HG03064 (cell line): ENCODE measurements around the gene PRAMEF20.
"Not testable (repeated sequence)": the region's sequence is repeated elsewhere in the genome, so short reads cannot be mapped to it uniquely, and the experiment has no call there.

Experiments used
- ATAC-seq: cut with Tn5 transposase; IDR thresholded peaks from one replicate; pipeline ENCODE4 v1.9.1; 2021; ENCODE audit warnings: low read depth; ENCODE audit not compliant: unreplicated experiment

The PRAMEF20 gene

DNA sequence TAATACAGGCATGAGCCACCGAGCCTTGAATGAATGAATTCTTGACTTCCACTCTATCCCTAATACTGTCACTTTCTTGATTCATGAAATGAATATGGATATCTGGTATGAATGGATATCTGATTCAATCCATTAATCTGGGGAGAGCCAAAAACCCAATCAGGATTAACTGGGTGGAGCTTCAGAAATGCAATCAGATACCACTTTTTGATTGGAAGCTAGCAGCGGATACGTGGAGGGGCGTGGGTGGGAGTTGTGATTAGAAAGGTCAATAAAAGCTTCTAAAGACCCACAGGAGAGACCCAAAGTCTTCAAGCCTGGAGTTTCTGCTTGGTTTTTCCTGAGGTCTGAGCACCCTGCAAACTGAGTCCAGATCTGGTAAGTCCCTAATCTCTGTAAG lies at the start of gene PRAMEF20:
Gene PRAMEF20 (plus strand): TSS at position 301 of the 400 bp plus-strand sequence. CDS start 5,905 bp downstream, outside the sequence.
- ATAC-seq = not testable (repeated sequence)

DNA sequence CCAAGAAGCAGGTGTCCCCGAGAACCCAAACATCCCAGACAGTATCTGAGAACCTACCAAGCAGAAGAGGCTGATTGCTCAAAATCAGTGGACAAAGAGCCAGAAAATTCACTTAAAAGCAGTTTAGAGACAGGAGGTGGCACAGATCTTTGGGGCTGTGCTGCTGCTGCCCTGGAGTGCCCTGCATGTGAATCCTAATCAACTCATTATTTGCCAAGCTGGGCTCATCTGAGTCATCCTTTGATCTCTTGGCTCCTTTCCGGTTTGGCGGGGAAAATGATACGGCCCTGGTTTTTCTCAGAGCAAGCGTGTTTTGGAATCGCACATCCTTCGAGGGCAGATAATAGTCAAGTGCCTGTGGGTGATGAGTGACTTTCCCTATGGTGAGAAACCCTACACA lies 47.9 kb upstream of the PRAMEF20 start:
- ATAC-seq = not testable (repeated sequence)

DNA sequence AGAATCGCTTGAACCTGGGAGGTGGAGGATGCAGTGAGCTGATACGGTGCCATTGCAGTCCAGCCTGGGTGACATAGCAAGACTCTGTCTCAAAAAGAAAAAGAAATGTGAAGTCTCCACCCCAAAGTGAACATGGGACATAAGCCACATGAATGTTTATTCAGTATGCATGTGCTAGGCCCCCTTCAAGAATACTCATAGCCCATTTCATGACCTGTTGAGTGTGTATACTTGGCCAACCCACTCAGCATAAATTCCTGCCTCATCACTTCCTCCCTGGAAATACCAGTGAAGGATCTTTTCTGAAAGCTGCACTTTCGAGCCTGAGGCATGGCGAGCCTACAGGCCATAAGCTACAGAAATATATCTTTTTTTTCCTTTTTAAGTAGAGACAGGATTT lies 45.3 kb upstream of the PRAMEF20 start:
- ATAC-seq = not testable (repeated sequence)

DNA sequence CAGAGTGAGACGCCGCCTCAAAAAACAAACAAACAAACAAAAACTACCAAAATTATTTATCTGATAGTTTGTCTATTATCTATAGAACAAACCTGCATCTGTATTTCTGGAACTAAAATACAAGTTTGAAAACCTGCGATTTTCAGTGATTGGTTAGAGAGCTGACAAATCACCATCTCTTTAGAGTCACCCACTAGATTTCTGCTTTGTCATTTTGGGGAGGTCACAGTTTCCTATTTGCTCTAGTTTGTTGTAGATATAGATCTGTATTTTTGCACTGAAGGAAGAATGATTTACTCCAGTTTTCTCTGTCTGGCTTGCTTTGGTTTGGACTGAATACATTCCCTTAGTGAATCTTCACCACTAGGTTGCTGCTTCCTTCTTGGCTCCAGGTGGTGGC lies 43.7 kb upstream of the PRAMEF20 start:
- not testable (repeated sequence) for ATAC-seq

DNA sequence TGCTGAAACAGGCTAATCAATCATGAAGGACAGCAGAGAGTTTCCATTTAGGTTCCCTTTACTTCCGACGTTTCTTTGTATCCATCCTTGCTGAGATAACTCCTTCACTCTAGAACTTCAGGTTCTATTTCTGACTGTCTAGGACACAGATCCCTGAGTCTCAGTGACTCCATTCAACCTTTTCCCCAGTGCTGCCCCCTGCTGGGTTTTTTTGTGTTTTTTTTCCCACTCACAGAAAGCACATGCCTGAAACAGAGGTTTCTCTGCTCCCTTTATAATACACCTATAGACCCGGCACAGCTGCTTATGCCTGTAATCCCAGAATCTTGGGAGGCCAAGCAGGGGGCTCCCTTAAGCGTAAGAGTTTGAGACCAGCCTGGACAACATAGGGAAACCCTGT lies 41.7 kb upstream of the PRAMEF20 start:
- not testable (repeated sequence) for ATAC-seq

DNA sequence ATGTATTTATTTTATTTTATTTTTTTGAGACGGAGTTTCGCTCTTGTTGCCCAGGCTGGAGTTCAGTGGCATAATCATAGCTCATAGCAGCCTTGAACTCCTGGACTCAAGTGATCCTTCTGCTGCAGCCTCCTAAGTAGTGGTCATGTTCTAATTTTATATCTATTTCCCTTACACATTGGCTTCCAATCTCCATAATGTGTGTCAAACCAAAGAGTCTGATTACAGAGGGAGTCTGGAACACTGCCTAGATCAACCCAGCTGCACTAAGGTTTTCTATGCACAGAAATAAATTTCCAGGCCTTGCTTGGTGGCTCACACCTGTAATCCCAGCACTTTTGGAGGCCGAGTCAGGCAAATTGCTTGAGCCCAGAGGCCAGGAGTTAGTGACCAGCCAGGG lies 31.3 kb upstream of the PRAMEF20 start:
- not testable (repeated sequence) for ATAC-seq

DNA sequence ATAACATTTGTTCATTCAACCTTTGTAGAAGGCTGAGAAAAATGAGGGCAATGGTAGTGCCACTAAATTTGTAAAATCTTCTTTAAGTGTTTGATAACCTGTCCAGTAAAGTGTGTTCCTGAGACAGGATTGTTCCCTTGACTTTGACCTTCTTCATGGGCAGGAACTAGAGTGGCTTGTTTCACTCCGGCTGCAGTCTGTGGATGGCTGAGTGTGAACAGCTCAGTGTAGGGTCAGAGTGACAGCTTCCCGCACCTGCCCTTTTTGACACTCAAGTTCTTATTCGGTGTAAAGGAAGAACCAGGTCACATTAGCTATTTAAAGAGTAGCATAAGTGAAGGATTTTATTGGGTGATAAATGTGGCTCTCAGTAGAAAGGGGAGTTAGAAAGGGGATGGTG lies 29.9 kb upstream of the PRAMEF20 start:
- ATAC-seq = not testable (repeated sequence)

DNA sequence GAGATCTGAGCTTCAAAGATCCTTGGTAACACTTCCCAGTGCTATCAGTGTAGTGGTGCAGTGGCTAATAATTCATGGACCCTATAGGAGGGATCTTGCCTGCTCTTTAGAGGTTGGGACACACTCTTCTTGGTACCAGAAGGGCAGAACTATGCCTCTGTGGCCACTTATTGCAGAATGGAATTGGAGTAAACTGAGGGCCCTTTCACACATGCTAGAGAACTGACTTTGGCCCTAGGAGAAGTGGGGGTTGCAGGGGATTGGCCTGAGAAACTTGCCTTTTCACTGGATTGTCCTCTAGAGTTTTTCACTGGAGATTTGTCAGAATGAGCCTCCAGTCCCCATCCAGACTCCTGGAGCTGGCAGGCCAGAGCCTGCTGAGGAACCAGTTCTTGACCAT lies 20.9 kb upstream of the PRAMEF20 start, which contains the start of gene PRAMEF17:
Gene PRAMEF17 (plus strand): TSS at position 301 of the 400 bp plus-strand sequence. CDS start 26 bp downstream, at position 327.
- ATAC-seq = not testable (repeated sequence)

DNA sequence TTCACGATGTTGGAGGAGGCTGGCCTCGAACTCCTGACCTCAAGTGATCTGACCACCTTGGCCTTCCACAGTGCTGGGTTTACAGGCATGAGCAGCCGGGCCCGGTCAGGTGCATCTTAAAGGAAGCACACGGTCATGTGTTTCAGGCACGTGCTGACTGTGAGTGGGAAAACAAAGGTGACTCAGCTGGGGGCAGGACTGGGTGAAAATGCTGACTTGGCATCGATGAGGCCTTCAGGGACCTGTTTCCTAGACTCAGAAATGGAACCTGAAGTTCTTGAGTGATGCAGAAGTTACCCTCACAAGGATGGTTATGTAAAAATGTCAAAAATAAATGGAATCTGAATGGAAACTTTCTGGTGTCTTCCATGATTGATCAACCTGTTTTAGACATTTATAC lies 17.2 kb upstream of the PRAMEF20 start:
- ATAC-seq = not testable (repeated sequence)

DNA sequence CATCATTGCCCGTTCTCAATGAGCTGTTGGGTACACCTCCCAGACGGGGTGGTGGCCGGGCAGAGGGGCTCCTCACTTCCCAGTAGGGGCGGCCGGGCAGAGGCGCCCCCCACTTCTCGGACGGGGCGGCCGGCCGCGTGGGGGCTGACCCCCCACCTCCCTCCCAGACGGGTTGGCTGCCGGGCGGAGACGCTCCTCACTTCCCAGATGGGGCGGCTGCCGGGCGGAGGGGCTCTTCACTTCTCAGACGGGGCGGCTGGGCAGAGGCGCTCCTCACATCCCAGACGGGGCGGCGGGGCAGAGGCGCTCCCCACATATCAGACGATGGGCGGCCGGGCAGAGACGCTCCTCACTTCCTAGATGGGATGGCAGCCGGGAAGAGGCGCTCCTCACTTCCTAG lies 15.5 kb upstream of the PRAMEF20 start:
- ATAC-seq = not testable (repeated sequence)

DNA sequence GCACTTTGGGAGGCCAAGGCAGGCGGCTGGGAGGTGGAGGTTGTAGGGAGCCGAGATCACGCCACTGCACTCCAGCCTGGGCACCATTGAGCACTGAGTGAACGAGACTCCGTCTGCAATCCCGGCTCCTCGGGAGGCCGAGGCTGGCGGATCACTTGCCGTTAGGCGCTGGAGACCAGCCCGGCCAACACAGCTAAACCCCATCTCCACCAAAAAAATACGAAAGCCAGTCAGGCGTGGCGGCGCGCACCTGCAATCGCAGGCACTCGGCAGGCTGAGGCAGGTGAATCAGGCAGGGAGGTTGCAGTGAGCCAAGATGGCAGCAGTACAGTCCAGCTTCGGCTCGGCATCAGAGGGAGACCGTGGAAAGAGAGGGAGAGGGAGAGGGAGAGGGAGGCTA lies 14.9 kb upstream of the PRAMEF20 start:
- not testable (repeated sequence) for ATAC-seq

DNA sequence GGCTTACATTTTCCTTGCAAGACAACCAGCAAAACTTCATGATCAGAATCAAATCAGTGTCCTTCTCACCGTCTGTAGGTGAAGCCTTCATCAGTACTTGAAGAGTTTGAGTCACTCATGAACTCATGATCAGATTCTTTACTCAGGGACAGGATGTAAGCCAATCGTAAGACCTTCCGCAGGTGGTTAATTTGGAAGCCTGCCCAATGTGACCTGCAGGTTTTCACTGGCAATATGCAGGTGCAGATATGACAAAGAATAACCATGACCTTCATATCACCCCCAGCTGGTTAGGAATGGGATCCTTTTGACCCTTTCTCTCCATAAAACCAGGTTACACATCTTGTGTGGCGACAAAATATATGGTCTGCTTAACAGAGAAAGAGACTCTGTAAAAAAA lies 2.4 kb upstream of the PRAMEF20 start:
- ATAC-seq = no peak

DNA sequence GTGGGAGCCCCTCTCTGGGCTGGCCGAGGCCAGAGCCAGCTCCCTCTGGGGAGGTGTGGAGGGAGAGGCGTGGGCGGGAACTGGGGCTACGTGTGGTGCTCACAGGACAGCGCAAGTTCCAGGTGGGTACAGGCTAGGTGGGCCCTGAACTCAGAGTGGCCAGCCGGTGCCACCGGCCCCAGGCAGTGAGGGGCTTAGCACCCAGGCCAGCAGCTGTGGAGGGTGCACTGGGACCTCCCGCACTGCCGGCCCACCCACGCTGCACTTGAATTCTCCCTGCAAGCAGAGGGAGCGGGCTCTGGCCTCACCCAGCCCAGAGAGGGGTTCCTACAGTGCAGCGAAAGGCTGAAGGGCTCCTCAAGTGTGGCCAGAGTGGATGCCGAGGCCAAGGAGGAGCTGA lies 20.2 kb downstream of the PRAMEF20 start:
- no peak for ATAC-seq

DNA sequence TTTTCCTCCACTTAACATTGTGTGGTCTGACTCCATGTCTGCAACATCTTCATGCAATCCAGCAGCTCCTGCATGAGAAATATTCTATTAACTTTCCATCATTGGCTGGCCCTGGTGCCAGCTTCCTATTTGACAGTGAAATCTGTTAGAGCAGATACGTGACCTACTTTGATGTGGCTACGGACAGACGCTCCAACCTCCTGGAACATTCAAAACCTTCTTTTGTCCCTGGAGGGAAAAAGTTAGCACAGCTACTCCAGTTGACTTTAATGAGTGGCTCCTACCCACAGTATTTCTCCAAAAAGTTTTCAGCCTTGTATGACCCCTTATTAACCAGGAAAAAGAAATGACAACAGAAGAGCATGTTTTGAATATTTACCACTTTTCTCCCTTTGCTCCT lies 22.0 kb downstream of the PRAMEF20 start:
- ATAC-seq = no peak

DNA sequence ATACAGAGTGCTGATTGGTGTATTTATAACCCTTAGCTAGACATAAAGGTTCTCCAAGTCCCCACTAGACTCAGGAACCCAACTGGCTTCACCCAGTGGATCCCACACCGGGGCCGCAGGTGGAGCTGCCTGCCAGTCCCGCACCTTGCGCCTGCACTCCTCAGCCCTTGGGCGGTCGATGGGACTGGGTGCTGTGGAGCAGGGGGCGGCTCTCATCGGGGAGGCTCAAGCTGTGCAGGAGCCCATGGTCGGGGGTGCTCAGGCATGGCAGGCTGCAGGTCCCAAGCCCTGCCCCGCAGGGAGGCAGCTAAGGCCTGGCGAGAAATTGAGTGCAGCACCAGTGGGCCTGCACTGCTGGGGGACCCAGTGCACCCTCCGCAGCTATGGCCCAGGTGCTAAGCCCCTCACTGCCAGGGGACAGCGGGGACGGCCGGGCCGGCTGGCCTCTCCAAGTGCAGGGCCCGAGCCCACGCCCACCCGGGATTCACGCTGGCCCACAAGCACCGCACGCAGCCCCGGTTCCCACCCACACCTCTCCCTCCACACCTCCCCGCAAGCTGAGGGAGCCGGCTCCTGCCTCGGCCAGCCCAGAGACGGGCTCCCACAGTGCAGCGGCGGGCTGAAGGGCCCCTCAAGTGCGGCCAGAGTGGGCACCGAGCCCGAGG lies 23.6 kb downstream of the PRAMEF20 start:
- not testable (repeated sequence) for ATAC-seq

DNA sequence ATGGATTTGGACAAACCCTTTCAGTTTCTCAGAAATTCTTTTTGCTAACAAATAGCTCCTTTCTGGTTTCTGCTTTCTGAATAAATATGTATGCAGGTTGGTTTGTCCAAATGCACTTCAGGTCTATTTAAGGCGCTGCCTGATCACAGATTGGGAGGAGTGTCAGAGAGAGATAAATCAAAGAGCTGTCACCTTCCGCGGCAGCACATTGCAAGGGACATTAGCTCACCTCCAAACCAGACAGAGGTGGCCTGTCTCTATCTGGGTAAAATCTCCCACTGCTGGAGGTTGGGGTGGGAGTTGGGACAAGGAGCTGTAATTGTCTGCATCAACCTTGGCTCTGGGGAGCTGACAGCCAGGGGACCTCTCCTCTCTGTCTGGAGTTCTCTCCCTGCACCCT lies 25.2 kb downstream of the PRAMEF20 start:
- ATAC-seq = no peak

DNA sequence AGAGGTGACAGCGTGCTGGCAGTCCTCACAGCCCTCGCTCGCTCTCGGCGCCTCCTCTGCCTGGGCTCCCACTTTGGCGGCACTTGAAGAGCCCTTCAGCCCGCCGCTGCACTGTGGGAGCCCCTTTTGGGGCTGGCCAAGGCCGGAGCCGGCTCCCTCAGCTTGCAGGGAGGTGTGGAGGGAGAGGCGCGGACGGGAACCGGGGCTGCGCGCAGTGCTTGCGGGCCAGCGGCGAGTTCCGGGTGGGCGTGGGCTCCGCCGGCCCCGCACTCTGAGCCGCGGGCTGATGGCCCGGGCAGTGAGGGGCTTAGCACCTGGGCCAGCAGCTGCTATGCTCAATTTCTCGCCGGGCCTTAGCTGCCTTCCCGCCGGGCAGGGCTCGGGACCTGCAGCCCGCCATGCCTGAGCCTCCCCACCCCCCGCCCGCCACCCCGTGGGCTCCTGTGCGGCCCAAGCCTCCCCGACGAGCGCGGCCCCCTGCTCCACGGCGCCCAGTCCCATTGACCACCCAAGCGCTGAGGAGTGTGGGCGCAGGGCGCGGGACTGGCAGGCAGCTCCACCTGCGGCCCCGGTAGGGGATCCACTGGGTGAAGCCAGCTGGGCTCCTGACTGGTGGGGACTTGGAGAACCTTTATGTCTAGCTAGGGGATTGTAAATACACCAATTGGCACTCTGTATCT lies 29.0 kb downstream of the PRAMEF20 start:
- not testable (repeated sequence) for ATAC-seq

DNA sequence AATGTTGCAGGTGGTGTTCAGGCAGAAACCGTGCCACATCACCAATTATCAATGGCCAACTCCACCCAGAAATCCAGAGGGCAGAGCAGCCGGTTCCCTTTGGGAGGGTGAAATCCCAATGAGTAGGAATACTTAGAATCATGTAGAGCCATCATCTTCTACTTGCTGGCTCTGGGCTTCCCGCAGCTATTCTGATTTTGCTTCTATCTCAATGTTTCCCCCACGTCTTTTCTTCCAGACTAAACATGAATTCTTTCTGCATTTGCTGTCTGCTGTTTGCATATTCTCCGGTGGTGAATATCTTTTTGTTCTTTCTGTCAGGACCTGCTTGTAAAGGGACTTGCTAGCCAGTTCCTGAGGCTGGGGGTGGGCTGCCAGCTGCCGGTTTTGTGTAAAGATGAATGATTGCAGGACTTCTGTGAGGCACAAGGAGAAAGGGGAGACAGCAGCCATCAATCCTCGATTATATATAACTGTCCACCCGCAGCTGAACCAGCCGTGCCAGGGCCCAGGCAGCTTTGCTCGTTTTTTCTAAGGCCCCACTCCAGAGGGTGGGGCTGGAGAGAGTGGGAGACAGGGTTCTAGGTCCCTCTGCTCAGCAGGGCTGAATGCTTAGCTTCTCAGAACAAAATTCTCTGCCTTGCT lies 33.2 kb downstream of the PRAMEF20 start:
- no peak for ATAC-seq

DNA sequence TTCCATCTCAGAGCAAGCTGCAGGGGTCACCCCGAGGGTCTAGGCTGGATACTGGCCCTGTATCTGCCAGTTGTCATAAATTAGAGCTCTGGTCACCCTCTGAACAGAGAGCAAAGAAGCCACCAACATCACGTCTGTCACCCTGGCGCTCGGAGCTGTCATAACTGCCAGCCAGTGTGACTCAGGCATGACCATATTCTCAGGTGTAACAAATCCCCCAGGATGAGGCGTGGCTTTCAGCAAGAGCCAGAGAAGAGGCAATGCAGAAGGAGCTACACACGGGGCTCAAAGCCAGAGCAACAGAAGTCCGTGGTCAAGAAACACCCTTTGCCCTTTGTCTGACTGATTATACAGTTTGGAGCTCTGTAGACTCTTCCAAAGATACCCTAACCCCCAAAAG lies 40.0 kb downstream of the PRAMEF20 start:
- no peak for ATAC-seq

DNA sequence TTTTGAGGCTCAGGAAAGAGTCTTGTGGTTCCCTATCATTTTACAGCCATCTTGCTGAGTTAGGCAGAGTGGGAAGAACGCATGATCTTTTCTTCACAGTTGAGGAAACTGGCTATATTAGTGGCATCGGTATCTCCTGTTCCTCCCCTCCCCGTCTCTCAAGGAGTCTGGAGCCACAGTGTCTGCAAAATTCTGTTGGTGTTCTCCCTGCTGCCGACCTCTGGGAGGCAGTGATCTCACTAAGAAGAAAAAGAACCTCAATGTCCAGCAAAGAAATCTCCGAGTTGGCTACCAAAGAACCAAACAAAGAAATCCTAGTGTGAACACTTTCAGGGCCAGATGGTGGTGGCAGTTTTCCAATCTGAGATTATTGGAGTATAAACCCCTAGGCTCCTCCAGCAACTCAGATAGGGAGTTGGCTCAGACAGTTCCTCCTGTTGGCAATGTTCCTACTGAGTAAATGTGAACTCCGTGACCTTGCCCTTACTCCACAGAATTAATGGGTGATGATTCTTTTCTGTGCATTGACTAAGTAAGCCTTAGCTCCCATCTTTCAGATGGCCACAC lies 41.2 kb downstream of the PRAMEF20 start:
- ATAC-seq = no peak

DNA sequence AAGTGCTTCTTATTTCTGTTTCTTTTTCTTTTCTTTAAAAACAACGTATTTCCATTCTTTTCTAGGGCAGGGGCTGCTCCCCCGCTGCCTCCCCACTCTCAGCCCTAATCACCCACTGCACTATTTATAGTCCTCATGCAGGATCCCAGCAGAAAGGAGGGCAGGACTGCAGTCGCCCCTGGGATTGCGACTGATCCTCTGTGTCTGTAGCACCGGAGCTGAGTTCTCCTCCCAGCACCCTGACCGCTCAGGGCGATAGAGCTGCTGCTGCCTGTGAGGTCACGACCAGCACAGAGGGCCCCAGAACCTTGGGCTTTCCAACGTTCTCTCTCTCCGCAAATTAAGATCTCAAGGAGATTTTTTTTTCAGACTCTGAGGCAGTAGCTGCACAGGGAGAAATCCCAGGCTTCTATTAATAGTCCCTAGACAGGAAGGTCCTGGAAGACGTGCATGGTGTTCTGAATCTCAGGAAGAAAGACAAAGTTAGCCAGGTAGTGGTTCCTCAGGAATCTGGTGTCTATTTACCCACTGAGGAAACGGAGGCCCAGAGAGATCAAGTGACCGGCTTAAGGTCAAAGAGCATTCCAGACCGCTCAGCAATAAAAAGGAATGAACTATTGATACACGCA lies 46.8 kb downstream of the PRAMEF20 start:
- no peak for ATAC-seq
